Activated CD4-positive, alpha-beta T cell treated with anti-CD3 and anti-CD28 coated beads, Interleukin-2, amount 10 ng/mL, durations not matched to agents 7 days and 5 days (primary cell): ENCODE data around the gene KRTAP9-8. TPM values are rescaled to one million over a fixed set of nuclear protein-coding genes. Genes with fewer than 3 reads are reported as not detected.
"Not testable (repeated sequence)": the region's sequence is repeated elsewhere in the genome, so short reads cannot be mapped to it uniquely, and the experiment has no call there.

Source experiments
- CTCF ChIA-PET: fragments of 350-600 bp; sonication (Branson Sonifier 250); formaldehyde crosslinking; loops from one replicate; lab custom pipeline; 2021; ENCODE audit warnings: antibody characterized with exemption; lab: Charles Lee
- POLR2A ChIA-PET: fragments of 350-600 bp; sonication (Branson Sonifier 250); formaldehyde crosslinking; loops from one replicate; lab custom pipeline; 2021; ENCODE audit warnings: antibody characterized with exemption; lab: Charles Lee
- DNase-seq: peaks from one replicate; pipeline ENCODE4 v3.0.0-alpha.2; 2020
- H3K27ac Mint-ChIP-seq: one replicate; pipeline ENCODE4 v1.8.0; 2021; ENCODE audit warnings: mild to moderate bottlenecking, moderate library complexity, mixed read lengths
- H3K27me3 Mint-ChIP-seq: one replicate; pipeline ENCODE4 v1.8.0; 2021; ENCODE audit warnings: mixed read lengths
- H3K36me3 Mint-ChIP-seq: one replicate; pipeline ENCODE4 v1.8.0; 2021; ENCODE audit warnings: low read depth, mixed read lengths
- H3K4me1 Mint-ChIP-seq: one replicate; pipeline ENCODE4 v1.8.0; 2021; ENCODE audit warnings: mixed read lengths
- H3K4me3 Mint-ChIP-seq: one replicate; pipeline ENCODE4 v1.8.0; 2021; ENCODE audit warnings: mild to moderate bottlenecking, moderate library complexity, mixed read lengths
- H3K9me3 Mint-ChIP-seq: one replicate; pipeline ENCODE4 v1.8.0; 2021; ENCODE audit warnings: mixed read lengths
- total RNA-seq, 2 experiments: library from RNA; stranded (reverse); gene quantifications; one replicate each; pipeline ENCODE4 v1.2.3, GENCODE V29; 2021

KRTAP9-8 gene
- total RNA-seq, 2 experiments from 2014 or later = not detected

- H3K36me3 Mint-ChIP-seq = no peaks in the 10 kb centered on the region
- no peak overlapping the region for H3K4me3 Mint-ChIP-seq
- no peaks in the 10 kb centered on the region for H3K9me3 Mint-ChIP-seq
- POLR2A ChIA-PET = no interaction called here
- CTCF ChIA-PET = no interaction called here
- DNase-seq = no peak
- peaks cover 15% of the 10 kb centered on the region for H3K27me3 Mint-ChIP-seq
- H3K4me1 Mint-ChIP-seq = no peaks in the 10 kb centered on the region
- H3K27ac Mint-ChIP-seq = no peak overlapping the region
These were observed 6.1 kb upstream of the KRTAP9-8 start for GRCh38 chr17:41231731-41232130.

GRCh38 chr17:41232399-41233105 lies 5.2 kb upstream of the KRTAP9-8 start, which contains the start of gene KRTAP9-3:
KRTAP9-3 (plus strand) TSS chr17:41232449; CDS start chr17:41232502, 53 bp downstream.
- H3K4me3 Mint-ChIP-seq, DNase-seq, H3K9me3 Mint-ChIP-seq, CTCF ChIA-PET, H3K27ac Mint-ChIP-seq, H3K36me3 Mint-ChIP-seq, POLR2A ChIA-PET, H3K4me1 Mint-ChIP-seq: not testable (repeated sequence)
- peaks cover 15% of the 10 kb centered on the region for H3K27me3 Mint-ChIP-seq

GRCh38 chr17:41237116-41237515 lies 683 bp upstream of the KRTAP9-8 start:
- DNase-seq, H3K36me3 Mint-ChIP-seq, H3K9me3 Mint-ChIP-seq, H3K27me3 Mint-ChIP-seq, H3K4me3 Mint-ChIP-seq, H3K4me1 Mint-ChIP-seq, H3K27ac Mint-ChIP-seq, POLR2A ChIA-PET, CTCF ChIA-PET: not testable (repeated sequence)

- H3K36me3 Mint-ChIP-seq, H3K27ac Mint-ChIP-seq, POLR2A ChIA-PET, H3K4me3 Mint-ChIP-seq, H3K9me3 Mint-ChIP-seq, DNase-seq, H3K4me1 Mint-ChIP-seq: not testable (repeated sequence)
- CTCF ChIA-PET = interaction anchor here (0.6 kb wide), 1 partner anchor 64 kb away, joined by 3 read pairs; no protein-coding TSS in a partner anchor
- H3K27me3 Mint-ChIP-seq = peaks cover 27% of the 10 kb centered on the region
These were observed 9.4 kb downstream of the KRTAP9-8 start for GRCh38 chr17:41246995-41247787.

- H3K9me3 Mint-ChIP-seq, H3K27ac Mint-ChIP-seq, DNase-seq, H3K4me1 Mint-ChIP-seq, H3K4me3 Mint-ChIP-seq, POLR2A ChIA-PET, CTCF ChIA-PET, H3K36me3 Mint-ChIP-seq: not testable (repeated sequence)
- H3K27me3 Mint-ChIP-seq = peaks cover 31% of the 10 kb centered on the region
These were observed 11.9 kb downstream of the KRTAP9-8 start, which contains the start of gene KRTAP9-4 for GRCh38 chr17:41249637-41250240. KRTAP9-4 (plus strand) TSS chr17:41249687; CDS start chr17:41249721, 34 bp downstream.

GRCh38 chr17:41251261-41251660 lies 13.5 kb downstream of the KRTAP9-8 start:
- Mint-ChIP-seq H3K36me3 (no peaks in the 10 kb centered on the region), H3K27ac (no peak overlapping the region), H3K4me1 (no peaks in the 10 kb centered on the region), H3K27me3 (peaks cover 34% of the 10 kb centered on the region), H3K9me3 (no peaks in the 10 kb centered on the region), H3K4me3 (no peak overlapping the region)
- CTCF ChIA-PET = interaction anchor here (0.8 to 1.0 kb wide), 2 partner anchors 28 to 414 kb away, joined by 3 read pairs; no protein-coding TSS in a partner anchor
- no peak for DNase-seq
- POLR2A ChIA-PET = no interaction called here

- peaks cover 36% of the 10 kb centered on the region for H3K27me3 Mint-ChIP-seq
- POLR2A ChIA-PET = no interaction called here
These were observed 17.1 kb downstream of the KRTAP9-8 start for GRCh38 chr17:41254861-41255260.

GRCh38 chr17:41255381-41256290 lies 17.8 kb downstream of the KRTAP9-8 start, which contains the start of gene KRTAP9-9:
KRTAP9-9 (plus strand) TSS chr17:41255384.
- H3K9me3 Mint-ChIP-seq, H3K4me1 Mint-ChIP-seq, H3K36me3 Mint-ChIP-seq, POLR2A ChIA-PET, H3K4me3 Mint-ChIP-seq, H3K27ac Mint-ChIP-seq, DNase-seq, CTCF ChIA-PET: not testable (repeated sequence)
- H3K27me3 Mint-ChIP-seq = peaks cover 28% of the 10 kb centered on the region

More at GRCh38 chr17:41254861-41255260, 17.1 kb downstream of the KRTAP9-8 start:
- H3K4me3 Mint-ChIP-seq = no peak overlapping the region
- CTCF ChIA-PET = no interaction called here
- no peaks in the 10 kb centered on the region for H3K36me3 Mint-ChIP-seq
- no peak overlapping the region for H3K27ac Mint-ChIP-seq
- no peaks in the 10 kb centered on the region for H3K9me3 Mint-ChIP-seq
- no peak for DNase-seq
- H3K4me1 Mint-ChIP-seq = no peaks in the 10 kb centered on the region

- Mint-ChIP-seq H3K9me3 (no peaks in the 10 kb centered on the region), H3K27me3 (peaks cover 28% of the 10 kb centered on the region), H3K27ac (no peak overlapping the region), H3K4me1 (no peaks in the 10 kb centered on the region), H3K4me3 (no peak overlapping the region), H3K36me3 (no peaks in the 10 kb centered on the region)
- ChIA-PET CTCF (no interaction called here), POLR2A (no interaction called here)
- DNase-seq = no peak
These were observed 18.5 kb downstream of the KRTAP9-8 start for GRCh38 chr17:41256291-41256685.

- no peaks in the 10 kb centered on the region for H3K4me1 Mint-ChIP-seq
- H3K27me3 Mint-ChIP-seq = peaks cover 27% of the 10 kb centered on the region
- no peak overlapping the region for H3K4me3 Mint-ChIP-seq
- no peak for DNase-seq
- POLR2A ChIA-PET = no interaction called here
- H3K9me3 Mint-ChIP-seq = no peaks in the 10 kb centered on the region
- no peak overlapping the region for H3K27ac Mint-ChIP-seq
- CTCF ChIA-PET = no interaction called here
- H3K36me3 Mint-ChIP-seq = no peaks in the 10 kb centered on the region
These were observed 20.6 kb downstream of the KRTAP9-8 start for GRCh38 chr17:41258406-41258805.

GRCh38 chr17:41263212-41263611 lies 25.4 kb downstream of the KRTAP9-8 start:
- POLR2A ChIA-PET = no interaction called here
- CTCF ChIA-PET = no interaction called here
- no peaks in the 10 kb centered on the region for H3K4me1 Mint-ChIP-seq
- H3K36me3 Mint-ChIP-seq = no peaks in the 10 kb centered on the region
- H3K9me3 Mint-ChIP-seq = no peaks in the 10 kb centered on the region
- peaks cover 18% of the 10 kb centered on the region for H3K27me3 Mint-ChIP-seq
- no peak overlapping the region for H3K27ac Mint-ChIP-seq
- no peak overlapping the region for H3K4me3 Mint-ChIP-seq
- no peak for DNase-seq

GRCh38 chr17:41264599-41264998 lies 26.8 kb downstream of the KRTAP9-8 start:
- Mint-ChIP-seq H3K4me1 (no peaks in the 10 kb centered on the region), H3K9me3 (no peaks in the 10 kb centered on the region), H3K27ac (no peak overlapping the region), H3K36me3 (no peaks in the 10 kb centered on the region), H3K27me3 (peaks cover 17% of the 10 kb centered on the region), H3K4me3 (no peak overlapping the region)
- ChIA-PET CTCF (no interaction called here), POLR2A (no interaction called here)
- DNase-seq = no peak
